GM18907 (cell line): Measurements from ENCODE around the gene GPR26.
"Not testable (repeated sequence)": the region's sequence is repeated elsewhere in the genome, so short reads cannot be mapped to it uniquely, and the experiment has no call there.

ENCODE experiments used
- ATAC-seq: cut with Tn5 transposase; IDR thresholded peaks from one replicate; pipeline ENCODE4 v1.9.1; 2021; ENCODE audit warnings: mild to moderate bottlenecking, moderate library complexity; ENCODE audit not compliant: unreplicated experiment

GPR26 gene

GRCh38 chr10:123706236-123706635, 40.1 kb downstream of the GPR26 start:
- no peak for ATAC-seq

GRCh38 chr10:123715546-123715945, 49.4 kb downstream of the GPR26 start:
- ATAC-seq: no peak

- ATAC-seq: no peak
These were observed 51.2 kb downstream of the GPR26 start for GRCh38 chr10:123717336-123717735.

GRCh38 chr10:123718544-123719060, 52.4 kb downstream of the GPR26 start:
- no peak for ATAC-seq

- no peak for ATAC-seq
These were observed 54.4 kb downstream of the GPR26 start for GRCh38 chr10:123720536-123720935.

- ATAC-seq: no peak
These were observed 55.4 kb downstream of the GPR26 start for GRCh38 chr10:123721441-123722049.

- no peak for ATAC-seq
These were observed 56.2 kb downstream of the GPR26 start for GRCh38 chr10:123722351-123722750.

- no peak for ATAC-seq
These were observed 58.6 kb downstream of the GPR26 start for GRCh38 chr10:123724747-123725146.

- no peak for ATAC-seq
These were observed 60.2 kb downstream of the GPR26 start for GRCh38 chr10:123726381-123726780.

GRCh38 chr10:123726836-123727235, 60.7 kb downstream of the GPR26 start:
- no peak for ATAC-seq

- no peak for ATAC-seq
These were observed 63.4 kb downstream of the GPR26 start for GRCh38 chr10:123729523-123729922.

GRCh38 chr10:123736917-123737316, 70.8 kb downstream of the GPR26 start:
- ATAC-seq: not testable (repeated sequence)

- ATAC-seq: no peak
These were observed 75.0 kb downstream of the GPR26 start for GRCh38 chr10:123741146-123741545.

GRCh38 chr10:123741711-123742110, 75.6 kb downstream of the GPR26 start:
- no peak for ATAC-seq

- no peak for ATAC-seq
These were observed 76.7 kb downstream of the GPR26 start for GRCh38 chr10:123742751-123743440.

- ATAC-seq: no peak
These were observed 77.5 kb downstream of the GPR26 start for GRCh38 chr10:123743441-123744223.

- ATAC-seq: no peak
These were observed 78.0 kb downstream of the GPR26 start for GRCh38 chr10:123744224-123744536.
